GM12878 (cell line): ENCODE results near the gene TSPYL2. TPM values are rescaled to one million over a fixed set of nuclear protein-coding genes. Genes with fewer than 3 reads are reported as not detected.

Experiments
- ATAC-seq: fragments of 200-7000 bp; cut with Tn5 transposase; 3 replicates; pipeline ENCODE4 v1.9.1; 2020; ENCODE audit warnings: mild to moderate bottlenecking, moderate library complexity
- BruUV-seq: library from RNA; stranded (reverse); fragments of 400-500 nt; replicated peaks from 2 replicates; lab custom pipeline; 2021; lab: Mats Ljungman, UMichigan
- CTCF ChIA-PET: fragments of 300-600 bp; sonication (Branson Sonifier 250); formaldehyde crosslinking; extraction: SDS; loops from one replicate; lab custom pipeline; 2021; ENCODE audit warnings: inconsistent platforms; lab: Yijun Ruan, JAX
- POLR2A ChIA-PET: fragments of 350-600 bp; formaldehyde crosslinking; extraction: SDS; loops from one replicate; lab custom pipeline; 2021; ENCODE audit warnings: inconsistent platforms; lab: Charles Lee
- RAD21 ChIA-PET: fragments of 300-600 bp; sonication (Branson Sonifier 250); formaldehyde crosslinking; loops from one replicate; lab custom pipeline; 2023; ENCODE audit warnings: antibody characterized with exemption; ENCODE audit not compliant: unreplicated experiment; lab: Charles Lee
- SMC1A ChIA-PET: fragments of 300-600 bp; sonication (Branson Sonifier 250); formaldehyde crosslinking; loops from one replicate; lab custom pipeline; 2023; ENCODE audit not compliant: unreplicated experiment, uncharacterized antibody; lab: Charles Lee
- DNase-seq: peaks from one replicate; pipeline ENCODE4 v3.0.0-alpha.2; 2011; ENCODE audit warnings: low read depth, low spot score
- FAIRE-seq: peaks from 3 replicates; lab custom pipeline; 2011; peaks lifted over from hg19 to GRCh38; lab: Jason Lieb, UNC
- H2AFZ ChIP-seq: 2 replicates; pipeline ENCODE4 v1.6.0; 2011; ENCODE audit warnings: low read depth, low read length, control low read depth; ENCODE audit not compliant: control insufficient read depth
- H3K27ac ChIP-seq: 2 replicates; pipeline ENCODE4 v1.5.1; 2011; ENCODE audit warnings: control low read depth; ENCODE audit not compliant: control insufficient read depth, insufficient read depth
- H3K27me3 ChIP-seq, 2 experiments: replicated peaks in 1 of 2; 2 replicates each; pipeline versions ENCODE4 v1.6.0 to v1.6.1; 2011; ENCODE audit warnings: low read length in 1 of 2; ENCODE audit not compliant: control insufficient read depth in 2 of 2, insufficient read depth in 2 of 2
- H3K36me3 ChIP-seq, 2 experiments: 2 replicates each; pipeline ENCODE4 v1.5.1; 2011; ENCODE audit warnings: low read length in 1 of 2; ENCODE audit not compliant: control insufficient read depth in 2 of 2, insufficient read depth in 2 of 2
- H3K4me1 ChIP-seq: 2 replicates; pipeline ENCODE4 v1.6.1; 2011; ENCODE audit warnings: mild to moderate bottlenecking, low read length, moderate library complexity, mixed read lengths; ENCODE audit not compliant: control insufficient read depth, insufficient read depth
- H3K4me2 ChIP-seq: 2 replicates; pipeline ENCODE4 v1.6.0; 2011; ENCODE audit warnings: control low read depth; ENCODE audit not compliant: control insufficient read depth, insufficient read depth
- H3K4me3 ChIP-seq: fragments of 200-600 bp; sonication (generic); 2 replicates; pipeline ENCODE4 v1.5.1; 2016
- H3K79me2 ChIP-seq: 2 replicates; pipeline ENCODE4 v1.6.0; 2011; ENCODE audit warnings: low read length; ENCODE audit not compliant: control insufficient read depth, insufficient read depth
- H3K9ac ChIP-seq: 2 replicates; pipeline ENCODE4 v1.8.0; 2011; ENCODE audit warnings: low read length, control low read depth, mixed read lengths; ENCODE audit not compliant: control insufficient read depth, insufficient read depth
- H3K9me3 ChIP-seq: replicated peaks from 3 replicates; pipeline ENCODE4 v1.5.1; 2011; ENCODE audit warnings: mild to moderate bottlenecking, low read length; ENCODE audit not compliant: control insufficient read depth, insufficient read depth
- H4K20me1 ChIP-seq: 2 replicates; pipeline ENCODE4 v1.6.0; 2011; ENCODE audit not compliant: control insufficient read depth, insufficient read depth
- EED ChIP-seq: sonication (generic); IDR thresholded peaks from 2 replicates; pipeline ENCODE4 v1.6.1; 2016; ENCODE audit warnings: antibody characterized with exemption, low read depth
- GATAD2B ChIP-seq: fragments of 450-650 bp; conservative IDR thresholded peaks from 2 replicates; pipeline ENCODE4 v1.6.1; 2017; ENCODE audit warnings: low read depth, mild to moderate bottlenecking, moderate library complexity
- RAD21 ChIP-seq: IDR thresholded peaks from 2 replicates; pipeline ENCODE4 v1.6.1; 2011; ENCODE audit warnings: mild to moderate bottlenecking, low read depth, low read length, moderate library complexity; ENCODE audit not compliant: insufficient read depth
- RAD51 ChIP-seq: fragments of 450-650 bp; IDR thresholded peaks from 2 replicates; pipeline ENCODE4 v1.6.1; 2016; ENCODE audit warnings: moderate library complexity, mild to moderate bottlenecking, inconsistent platforms
- RCOR1 ChIP-seq: conservative IDR thresholded peaks from 2 replicates; pipeline ENCODE4 v1.6.1; 2012; ENCODE audit warnings: low read depth, low read length, improper control_type of control experiment
- RUNX3 ChIP-seq: IDR thresholded peaks from 2 replicates; pipeline ENCODE4 v1.6.1; 2012; ENCODE audit warnings: low read length, inconsistent platforms
- SMARCA5 ChIP-seq: fragments of 450-650 bp; IDR thresholded peaks from 2 replicates; pipeline ENCODE4 v1.6.1; 2017; ENCODE audit warnings: mild to moderate bottlenecking
- WGBS: methylation state at CpG from one replicate; pipeline ENCODE4 v1.1.6; 2016; ENCODE audit warnings: low lambda C conversion rate; ENCODE audit not compliant: insufficient replicate concordance, insufficient coverage; ENCODE audit errors: missing lambda C conversion rate; 5-methylcytosine and 5-hydroxymethylcytosine counted together
- in situ Hi-C: fragments of 300-500 bp; cut with MboI; formaldehyde crosslinking; loops from 9 replicates; pipeline ENCODE4 v1.14.3; 2018; ENCODE audit warnings: mixed read lengths
- intact Hi-C: fragments of 100-400 bp; cut with micrococcal nuclease; formaldehyde crosslinking; loops from one replicate; pipeline ENCODE4 v1.14.2; 2022; ENCODE audit not compliant: unreplicated experiment
- polyA plus RNA-seq, 11 experiments: library from polyadenylated mRNA; depleted of rRNA in 4 of 11; unstranded in 6 of 11; stranded (reverse) in 5 of 11; fragments of >200 nt; fragmentation: Nextera tagmentation in 4 of 11; fragmentation: Illumina TruSeq in 1 of 11; extraction: Ambion mirVana in 4 of 11; extraction: Trizol in 1 of 11; gene quantifications; 1 replicate in 1 of 11; 2 replicates in 10 of 11; pipeline versions ENCODE4 v1.2.1 to v1.2.3, GENCODE V29; 2011 to 2016; ENCODE audit warnings: inconsistent platforms in 2 of 11, missing spikeins in 2 of 11, low read depth in 1 of 11
- total RNA-seq, 4 experiments: library from RNA; depleted of rRNA in 3 of 4; stranded (reverse); fragments of >200 nt in 3 of 4; fragmentation: Illumina TruSeq in 1 of 4; extraction: Trizol in 1 of 4; gene quantifications; 2 replicates each; pipeline versions ENCODE4 v1.2.1 to v1.2.3, GENCODE V29; 2013 to 2021
- TF ChIP-seq, protein P1 (sequence below): fragments of 150-350 bp; IDR thresholded peaks from 2 replicates; pipeline ENCODE4 v1.6.1; 2014; ENCODE audit warnings: mild to moderate bottlenecking, low read depth, low read length
- TF ChIP-seq, protein P2 (sequence below): IDR thresholded peaks from 2 replicates; pipeline ENCODE4 v1.6.1; 2011; ENCODE audit warnings: borderline replicate concordance, low read depth, mild to moderate bottlenecking, moderate library complexity, low read length; ENCODE audit not compliant: insufficient read depth, poor library complexity, severe bottlenecking

Gene TSPYL2
- total and polyA plus RNA-seq, 10 of the 15 experiments (the other 5 are each of a cell fraction or from before 2014, with no cell fraction given), result 0.53 to 24.6 (median 14.5) TPM

- intact Hi-C loops, result no loop called here
- H3K9ac ChIP-seq, result no peak overlapping the region
- RAD21 ChIA-PET, result no interaction called here
- H3K4me3 ChIP-seq, result no peak overlapping the region
- WGBS, result 48% methylated on average over 6 of the region's 6 CpGs
- POLR2A ChIA-PET, result no interaction called here
- no peaks in the 10 kb centered on the region for H3K4me1 ChIP-seq
- no peak overlapping the region for H2AFZ ChIP-seq
- TF ChIP-seq RAD21 (no peak), GATAD2B (no peak), EED (no peak), RCOR1 (no peak)
- TF ChIP-seq, all 136 proteins: peak for 0
- no peak for ATAC-seq
- in situ Hi-C loops, result no loop called here
- Histone ChIP-seq H3K27ac (no peak overlapping the region), H3K4me2 (no peak overlapping the region), H3K79me2 (no peaks in the 10 kb centered on the region), H3K36me3 (no peaks in the 10 kb centered on the region), H3K27me3 (no peaks in the 10 kb centered on the region), H4K20me1 (no peaks in the 10 kb centered on the region), H3K9me3 (no peaks in the 10 kb centered on the region)
- CTCF ChIA-PET, result no interaction called here
- SMC1A ChIA-PET, result no interaction called here
- BruUV-seq, result no TSS peak
- no peak for DNase-seq
- FAIRE-seq, result no peak
Measured at GRCh38 chrX:53047228-53047627, 34.9 kb upstream of the TSPYL2 start.

DNA sequence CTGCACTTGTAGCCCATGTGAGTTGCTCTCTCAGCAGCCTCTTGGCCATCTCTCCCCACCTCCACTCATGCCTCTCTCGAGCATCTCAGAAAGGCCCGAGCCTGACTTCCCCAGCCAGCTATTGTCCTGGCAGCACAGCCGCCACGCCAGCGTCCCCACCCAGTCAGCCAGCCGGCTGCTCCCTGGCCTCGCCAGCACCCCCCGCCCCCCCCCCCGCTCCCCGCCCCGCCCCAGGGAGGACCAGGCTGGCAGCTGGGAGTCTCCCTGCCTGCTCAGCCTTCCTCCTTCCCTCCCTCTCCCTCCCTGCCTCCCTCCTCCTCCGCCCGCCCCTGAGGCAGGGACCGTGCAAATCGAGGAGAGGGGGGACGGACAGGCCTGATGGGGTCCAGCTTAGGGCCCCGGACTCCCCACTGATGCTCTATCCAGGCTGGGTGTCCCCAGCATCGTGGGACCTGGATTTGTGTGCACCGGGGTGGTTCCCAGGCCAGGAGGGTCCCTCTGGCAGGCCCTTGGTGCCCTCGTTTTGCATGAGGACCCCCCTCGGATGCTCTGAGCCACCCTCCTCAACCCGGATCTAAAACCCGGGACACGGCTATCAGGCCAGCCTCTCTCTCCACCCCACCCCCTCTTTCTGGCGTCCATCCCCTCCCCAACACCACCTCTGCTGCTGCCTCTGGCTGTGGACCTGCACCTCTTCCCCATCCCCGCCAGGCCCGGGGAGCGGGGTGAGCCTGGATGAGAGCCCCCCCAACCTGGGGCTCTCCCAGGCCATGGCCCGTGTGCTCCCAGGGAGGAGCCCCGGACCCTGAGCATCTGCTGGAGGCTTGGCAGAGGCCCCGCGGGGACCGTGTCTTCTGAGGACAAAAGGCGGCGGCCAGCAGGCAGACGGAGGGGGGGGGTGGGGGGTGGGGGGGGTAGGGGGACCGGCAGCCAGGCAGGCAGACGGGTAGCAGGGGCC, 33.7 kb upstream of the TSPYL2 start, which contains the start of gene GPR173:
Gene GPR173, plus strand, starts transcription at position 621 of the 958 bp plus-strand sequence. CDS start 27,833 bp downstream, outside the sequence.
- H3K36me3 ChIP-seq, result no peaks in the 10 kb centered on the region
- H3K27ac ChIP-seq, result no peak within 1 kb of the TSS
- H3K4me2 ChIP-seq, result no peak within 1 kb of the TSS
- SMC1A ChIA-PET, result no interaction called here
- H4K20me1 ChIP-seq, result no peaks in the 10 kb centered on the region
- H3K4me3 ChIP-seq, result no peak within 1 kb of the TSS
- H2AFZ ChIP-seq, result no peak within 1 kb of the TSS
- FAIRE-seq (no peak), ATAC-seq (no peak), DNase-seq (no peak)
- in situ Hi-C loops (no loop called here), intact Hi-C loops (no loop called here)
- no peaks in the 10 kb centered on the region for H3K79me2 ChIP-seq
- H3K27me3 ChIP-seq, result no peaks in the 10 kb centered on the region
- H3K4me1 ChIP-seq, result no peaks in the 10 kb centered on the region
- POLR2A ChIA-PET, result no interaction called here
- no peak within 1 kb of the TSS for H3K9ac ChIP-seq
- RAD21 ChIA-PET, result no interaction called here
- WGBS, result 36% methylated on average over 19 of the region's 38 CpGs
- CTCF ChIA-PET, result no interaction called here
- BruUV-seq, result no TSS peak
- H3K9me3 ChIP-seq, result no peaks in the 10 kb centered on the region
- TF ChIP-seq, protein P1, sequence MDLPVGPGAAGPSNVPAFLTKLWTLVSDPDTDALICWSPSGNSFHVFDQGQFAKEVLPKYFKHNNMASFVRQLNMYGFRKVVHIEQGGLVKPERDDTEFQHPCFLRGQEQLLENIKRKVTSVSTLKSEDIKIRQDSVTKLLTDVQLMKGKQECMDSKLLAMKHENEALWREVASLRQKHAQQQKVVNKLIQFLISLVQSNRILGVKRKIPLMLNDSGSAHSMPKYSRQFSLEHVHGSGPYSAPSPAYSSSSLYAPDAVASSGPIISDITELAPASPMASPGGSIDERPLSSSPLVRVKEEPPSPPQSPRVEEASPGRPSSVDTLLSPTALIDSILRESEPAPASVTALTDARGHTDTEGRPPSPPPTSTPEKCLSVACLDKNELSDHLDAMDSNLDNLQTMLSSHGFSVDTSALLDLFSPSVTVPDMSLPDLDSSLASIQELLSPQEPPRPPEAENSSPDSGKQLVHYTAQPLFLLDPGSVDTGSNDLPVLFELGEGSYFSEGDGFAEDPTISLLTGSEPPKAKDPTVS, result no peak
- TF ChIP-seq, protein P2, sequence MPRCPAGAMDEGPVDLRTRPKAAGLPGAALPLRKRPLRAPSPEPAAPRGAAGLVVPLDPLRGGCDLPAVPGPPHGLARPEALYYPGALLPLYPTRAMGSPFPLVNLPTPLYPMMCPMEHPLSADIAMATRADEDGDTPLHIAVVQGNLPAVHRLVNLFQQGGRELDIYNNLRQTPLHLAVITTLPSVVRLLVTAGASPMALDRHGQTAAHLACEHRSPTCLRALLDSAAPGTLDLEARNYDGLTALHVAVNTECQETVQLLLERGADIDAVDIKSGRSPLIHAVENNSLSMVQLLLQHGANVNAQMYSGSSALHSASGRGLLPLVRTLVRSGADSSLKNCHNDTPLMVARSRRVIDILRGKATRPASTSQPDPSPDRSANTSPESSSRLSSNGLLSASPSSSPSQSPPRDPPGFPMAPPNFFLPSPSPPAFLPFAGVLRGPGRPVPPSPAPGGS, result no peak
- no peak for TF ChIP-seq RUNX3
- no peak for TF ChIP-seq RAD51
- TF ChIP-seq SMARCA5, result no peak
